ENCODE results near the gene MRPL17. TPM values are rescaled to one million over a fixed set of nuclear protein-coding genes. Genes with fewer than 3 reads are reported as not detected.
"Not testable (repeated sequence)": the region's sequence is repeated elsewhere in the genome, so short reads cannot be mapped to it uniquely, and the experiment has no call there.

MRPL17 gene
- total RNA-seq, 1 experiment from 2014 or later = 88.4 TPM

DNA sequence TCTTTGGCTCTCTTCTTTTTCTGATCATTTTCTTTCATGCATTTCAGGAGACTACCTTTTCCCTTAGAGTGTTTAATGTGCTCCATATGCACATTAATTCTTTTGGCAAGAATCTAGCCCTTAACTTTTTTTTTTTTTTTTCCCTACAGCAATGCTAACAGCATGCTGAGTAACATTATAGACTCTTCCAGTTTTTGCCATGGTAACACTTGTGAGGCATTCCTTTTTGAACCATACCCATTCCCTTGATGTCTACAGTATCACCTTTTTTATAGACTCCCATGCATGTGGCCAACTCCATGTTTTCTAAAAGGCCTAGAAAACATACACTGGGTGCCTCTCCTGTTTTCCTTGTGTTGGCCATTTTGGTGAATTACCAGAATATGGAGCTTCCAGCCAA lies 2.9 kb upstream of the MRPL17 start:
- CTCF ChIA-PET = interaction anchor here (0.6 to 1.5 kb wide), 5 partner anchors 12 to 92 kb away, joined by 3 to 5 read pairs (median 4); no protein-coding TSS in a partner anchor
- H3K36me3 Mint-ChIP-seq (ENCODE audit: insufficient read depth, unreplicated experiment) = peaks cover 23% of the 10 kb centered on the region
- POLR2A ChIA-PET = interaction anchor here (1.0 to 2.1 kb wide), 4 partner anchors 67 to 155 kb away, joined by 3 to 6 read pairs (median 4); partner anchors contain the start of genes ILK and TPP1
- H3K27ac Mint-ChIP-seq (ENCODE audit: low read depth, unreplicated experiment) = no peak overlapping the region
- TF ChIP-seq, protein P1, sequence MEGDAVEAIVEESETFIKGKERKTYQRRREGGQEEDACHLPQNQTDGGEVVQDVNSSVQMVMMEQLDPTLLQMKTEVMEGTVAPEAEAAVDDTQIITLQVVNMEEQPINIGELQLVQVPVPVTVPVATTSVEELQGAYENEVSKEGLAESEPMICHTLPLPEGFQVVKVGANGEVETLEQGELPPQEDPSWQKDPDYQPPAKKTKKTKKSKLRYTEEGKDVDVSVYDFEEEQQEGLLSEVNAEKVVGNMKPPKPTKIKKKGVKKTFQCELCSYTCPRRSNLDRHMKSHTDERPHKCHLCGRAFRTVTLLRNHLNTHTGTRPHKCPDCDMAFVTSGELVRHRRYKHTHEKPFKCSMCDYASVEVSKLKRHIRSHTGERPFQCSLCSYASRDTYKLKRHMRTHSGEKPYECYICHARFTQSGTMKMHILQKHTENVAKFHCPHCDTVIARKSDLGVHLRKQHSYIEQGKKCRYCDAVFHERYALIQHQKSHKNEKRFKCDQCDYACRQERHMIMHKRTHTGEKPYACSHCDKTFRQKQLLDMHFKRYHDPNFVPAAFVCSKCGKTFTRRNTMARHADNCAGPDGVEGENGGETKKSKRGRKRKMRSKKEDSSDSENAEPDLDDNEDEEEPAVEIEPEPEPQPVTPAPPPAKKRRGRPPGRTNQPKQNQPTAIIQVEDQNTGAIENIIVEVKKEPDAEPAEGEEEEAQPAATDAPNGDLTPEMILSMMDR (IDR thresholded peaks at IDR 0.05; ENCODE audit: unreplicated experiment) = no peak
- DNase-seq (ENCODE audit: unreplicated experiment) = no peak
- no TSS peak for BruUV-seq (replicated peaks)
- intact Hi-C loops (cut with micrococcal nuclease) = no loop called here
- H3K4me1 Mint-ChIP-seq (ENCODE audit: insufficient read depth, unreplicated experiment) = peaks cover 12% of the 10 kb centered on the region
- H3K4me3 Mint-ChIP-seq (ENCODE audit: unreplicated experiment) = no peak overlapping the region
- H3K27me3 Mint-ChIP-seq (ENCODE audit: insufficient read depth, unreplicated experiment) = no peaks in the 10 kb centered on the region
- H3K9me3 Mint-ChIP-seq (ENCODE audit: unreplicated experiment) = no peaks in the 10 kb centered on the region

DNA sequence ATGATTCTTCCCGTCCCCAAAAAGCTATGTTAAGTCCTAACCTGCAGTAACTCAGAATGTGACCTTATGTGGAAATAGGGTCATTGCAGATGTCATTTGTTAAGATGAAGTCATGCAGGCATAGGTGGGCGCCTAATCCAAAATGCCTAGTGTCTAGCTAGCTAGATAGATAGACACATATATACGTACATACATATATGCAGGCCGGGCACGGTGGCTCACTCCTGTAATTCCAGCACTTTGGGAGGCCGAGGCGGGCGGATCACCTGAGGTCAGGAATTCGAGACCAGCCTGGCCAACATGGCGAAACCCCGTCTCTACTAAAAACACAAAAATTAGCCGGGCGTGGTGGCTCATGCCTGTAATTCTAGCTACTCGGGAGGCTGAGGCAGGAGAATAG lies 928 bp upstream of the MRPL17 start:
- Mint-ChIP-seq H3K27ac (ENCODE audit: low read depth, unreplicated experiment) (peak overlapping the region; percentile 95), H3K4me1 (ENCODE audit: insufficient read depth, unreplicated experiment) (peaks cover 12% of the 10 kb centered on the region), H3K4me3 (ENCODE audit: unreplicated experiment) (peak overlapping the region; percentile 100), H3K36me3 (ENCODE audit: insufficient read depth, unreplicated experiment) (peaks cover 30% of the 10 kb centered on the region)
- H3K27me3 Mint-ChIP-seq (ENCODE audit: insufficient read depth, unreplicated experiment); H3K9me3 Mint-ChIP-seq (ENCODE audit: unreplicated experiment); BruUV-seq (replicated peaks); DNase-seq (ENCODE audit: unreplicated experiment): not testable (repeated sequence)
- intact Hi-C loops (cut with micrococcal nuclease) = loop anchor here (5.0 kb wide), 1 partner anchor 292 kb away; the partner anchor contains the start of gene SMPD1
- POLR2A ChIA-PET = interaction anchor here (0.7 to 4.6 kb wide), 10 partner anchors 10 to 450 kb away, joined by 3 to 56 read pairs (median 9); partner anchors contain the start of genes FHIP1B, ILK, RRP8 and TAF10
- CTCF ChIA-PET = interaction anchor here (0.6 to 5.4 kb wide), 25 partner anchors 8 to 322 kb away, joined by 3 to 45 read pairs (median 5); partner anchors contain the start of genes ILK, RRP8, TAF10 and TPP1

DNA sequence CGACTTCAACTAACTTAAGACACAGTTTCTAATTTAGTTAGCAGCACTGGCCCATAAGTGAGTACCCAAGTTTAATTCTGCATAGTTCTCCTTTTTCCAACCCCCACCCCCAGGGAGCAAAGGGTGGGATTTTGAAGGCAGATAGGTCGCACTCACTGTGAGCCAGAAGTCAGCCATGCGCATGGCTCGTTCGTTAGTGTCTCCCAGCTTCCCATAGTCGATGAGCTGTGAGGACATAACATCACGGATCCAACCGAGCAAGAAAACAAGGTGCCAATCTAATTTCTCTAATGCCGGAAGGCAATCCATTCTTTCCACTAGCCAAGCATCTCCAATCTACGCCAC lies 577 bp downstream of the MRPL17 start:
- peak overlapping the region; percentile 95 for H3K27ac Mint-ChIP-seq (ENCODE audit: low read depth, unreplicated experiment)
- H3K4me1 Mint-ChIP-seq (ENCODE audit: insufficient read depth, unreplicated experiment) = peaks cover 12% of the 10 kb centered on the region
- TF ChIP-seq, protein P1 (IDR thresholded peaks at IDR 0.05; ENCODE audit: unreplicated experiment) = no peak
- intact Hi-C loops (cut with micrococcal nuclease) = loop anchor here (5.0 kb wide), 1 partner anchor 290 kb away; the partner anchor contains the start of gene SMPD1
- peaks cover 30% of the 10 kb centered on the region for H3K36me3 Mint-ChIP-seq (ENCODE audit: insufficient read depth, unreplicated experiment)
- TSS peak; percentile 67 for BruUV-seq (replicated peaks)
- H3K9me3 Mint-ChIP-seq (ENCODE audit: unreplicated experiment) = no peaks in the 10 kb centered on the region
- ChIA-PET POLR2A (interaction anchor here (0.7 to 4.6 kb wide), 12 partner anchors 8 to 201 kb away, joined by 3 to 56 read pairs (median 8); partner anchors contain the start of genes ARFIP2, ILK, RRP8 and TAF10), CTCF (interaction anchor here (0.6 to 5.4 kb wide), 19 partner anchors 9 to 319 kb away, joined by 3 to 45 read pairs (median 5); partner anchors contain the start of genes ILK, RRP8, SMPD1 and TPP1)
- peak overlapping the region; percentile 100 for H3K4me3 Mint-ChIP-seq (ENCODE audit: unreplicated experiment)
- no peak for DNase-seq (ENCODE audit: unreplicated experiment)
- H3K27me3 Mint-ChIP-seq (ENCODE audit: insufficient read depth, unreplicated experiment) = no peaks in the 10 kb centered on the region

DNA sequence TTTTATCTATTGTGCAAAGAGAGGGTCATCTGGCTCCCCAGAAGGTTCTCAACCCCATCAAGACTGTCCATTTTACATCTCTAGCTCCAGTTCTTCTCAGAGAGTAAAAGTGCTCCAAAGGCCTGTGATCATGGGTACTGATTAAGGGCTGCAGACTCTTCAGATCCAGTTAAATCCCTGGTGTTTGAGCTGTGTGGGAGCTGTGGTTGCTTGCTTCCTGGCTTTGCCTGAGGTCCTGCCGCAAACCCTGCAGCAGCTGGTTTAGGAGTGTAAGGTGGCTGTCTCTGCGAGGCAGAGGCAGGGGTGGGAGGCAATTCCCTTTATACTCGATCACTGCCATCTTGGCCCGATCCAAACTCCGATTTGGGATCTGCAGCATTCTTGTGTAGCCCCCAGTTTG lies 1.2 kb downstream of the MRPL17 start:
- BruUV-seq (replicated peaks) = no TSS peak
- POLR2A ChIA-PET = interaction anchor here (2.0 to 4.6 kb wide), 5 partner anchors 63 to 200 kb away, joined by 11 to 56 read pairs (median 40); partner anchors contain the start of genes ARFIP2, ILK, RRP8 and TAF10
- CTCF ChIA-PET = interaction anchor here (0.6 to 5.4 kb wide), 13 partner anchors 8 to 319 kb away, joined by 3 to 45 read pairs (median 8); partner anchors contain the start of genes ILK, RRP8, SMPD1 and TPP1

More for the DNA sequence above, 1.2 kb downstream of the MRPL17 start:
- Mint-ChIP-seq H3K9me3 (ENCODE audit: unreplicated experiment) (no peaks in the 10 kb centered on the region), H3K27ac (ENCODE audit: low read depth, unreplicated experiment) (peak overlapping the region; percentile 95), H3K36me3 (ENCODE audit: insufficient read depth, unreplicated experiment) (peaks cover 30% of the 10 kb centered on the region), H3K4me3 (ENCODE audit: unreplicated experiment) (peak overlapping the region; percentile 100), H3K4me1 (ENCODE audit: insufficient read depth, unreplicated experiment) (peaks cover 12% of the 10 kb centered on the region), H3K27me3 (ENCODE audit: insufficient read depth, unreplicated experiment) (no peaks in the 10 kb centered on the region)
- intact Hi-C loops (cut with micrococcal nuclease) = loop anchor here (5.0 kb wide), 1 partner anchor 290 kb away; the partner anchor contains the start of gene SMPD1
- no peak for DNase-seq (ENCODE audit: unreplicated experiment)
- TF ChIP-seq, protein P1 (IDR thresholded peaks at IDR 0.05; ENCODE audit: unreplicated experiment) = no peak

Data from MCF 10A (cell line).